HEK293 (cell line): ENCODE results near the gene NNMT.

Experiments
- CTCF ChIA-PET: fragments of 350-600 bp; formaldehyde crosslinking; extraction: SDS; loops from one replicate; lab custom pipeline; 2021; ENCODE audit warnings: antibody characterized with exemption; lab: Yijun Ruan, JAX
- POLR2A ChIA-PET: fragments of 300-600 bp; formaldehyde crosslinking; extraction: SDS; loops from one replicate; lab custom pipeline; 2020; ENCODE audit warnings: antibody characterized with exemption, inconsistent platforms; lab: Yijun Ruan, JAX
- H3K27ac ChIP-seq: fragments of 200-500 bp; sonication (Bioruptor generic); 2 replicates; pipeline ENCODE4 v1.5.1; 2014; ENCODE audit warnings: low read depth, low read length, control low read depth, inconsistent platforms; ENCODE audit errors: extremely low read depth
- H3K36me3 ChIP-seq, 2 experiments: fragments of 200-500 bp in 1 of 2; sonication (Bioruptor generic) in 1 of 2; 1 replicate in 1 of 2; 2 replicates in 1 of 2; pipeline ENCODE4 v1.5.1; 2014 to 2017; ENCODE audit warnings: inconsistent platforms in 2 of 2, low read length in 2 of 2; ENCODE audit not compliant: control insufficient read depth in 2 of 2, insufficient read depth in 1 of 2
- H3K4me1 ChIP-seq: fragments of 200-500 bp; sonication (Bioruptor generic); 2 replicates; pipeline ENCODE4 v1.5.1; 2014; ENCODE audit warnings: mild to moderate bottlenecking, low read length, inconsistent platforms; ENCODE audit not compliant: control insufficient read depth, insufficient read depth
- H3K4me3 ChIP-seq: 2 replicates; pipeline ENCODE4 v1.5.1; 2011; ENCODE audit warnings: low read depth, mild to moderate bottlenecking, control low read depth, low read length, moderate library complexity
- H3K9me3 ChIP-seq: fragments of 200-500 bp; sonication (Bioruptor generic); 2 replicates; pipeline ENCODE4 v1.5.1; 2014; ENCODE audit warnings: low read depth, low read length, inconsistent platforms; ENCODE audit not compliant: control insufficient read depth, insufficient read depth
- MEIS1 ChIP-seq: sonication (generic); formaldehyde crosslinking; IDR thresholded peaks from 2 replicates; pipeline ENCODE4 v1.8.1; 2022; ENCODE audit warnings: missing genetic modification reagents, mild to moderate bottlenecking, borderline replicate concordance
- OVOL3 ChIP-seq: fragments of 450-650 bp; formaldehyde crosslinking; IDR thresholded peaks from 2 replicates; pipeline ENCODE4 v1.5.1; 2016; ENCODE audit warnings: missing biosample characterization, missing genetic modification characterization
- SCRT1 ChIP-seq: fragments of 450-650 bp; formaldehyde crosslinking; IDR thresholded peaks from 2 replicates; pipeline ENCODE4 v1.5.1; 2016; ENCODE audit warnings: missing biosample characterization, missing genetic modification characterization, borderline replicate concordance
- YY1 ChIP-seq: fragments of 450-650 bp; formaldehyde crosslinking; IDR thresholded peaks from 2 replicates; pipeline ENCODE4 v1.5.1; 2018; ENCODE audit warnings: missing biosample characterization, missing genetic modification characterization
- ZFP41 ChIP-seq: fragments of 450-650 bp; formaldehyde crosslinking; IDR thresholded peaks from 2 replicates; pipeline ENCODE4 v1.5.1; 2016; ENCODE audit warnings: missing biosample characterization, missing genetic modification characterization, borderline replicate concordance
- ZNF121 ChIP-seq: fragments of 450-650 bp; formaldehyde crosslinking; IDR thresholded peaks from 2 replicates; pipeline ENCODE4 v1.5.1; 2016; ENCODE audit warnings: missing biosample characterization, missing genetic modification characterization
- ZNF23 ChIP-seq: fragments of 450-650 bp; formaldehyde crosslinking; IDR thresholded peaks from 2 replicates; pipeline ENCODE4 v1.5.1; 2016; ENCODE audit warnings: missing biosample characterization, missing genetic modification characterization, borderline replicate concordance
- ZNF274 ChIP-seq, 2 experiments: fragments of 200-500 bp in 1 of 2; fragments of 450-650 bp in 1 of 2; sonication (Bioruptor generic) in 1 of 2; formaldehyde crosslinking in 1 of 2; IDR thresholded peaks; 2 replicates each; pipeline versions ENCODE4 v1.5.1 to v1.6.1; 2014 to 2016; ENCODE audit warnings: borderline replicate concordance in 1 of 2, inconsistent platforms in 1 of 2, low read length in 1 of 2, missing biosample characterization in 1 of 2, missing genetic modification characterization in 1 of 2
- ZNF335 ChIP-seq: fragments of 450-650 bp; formaldehyde crosslinking; conservative IDR thresholded peaks from 2 replicates; pipeline ENCODE4 v1.5.1; 2016; ENCODE audit warnings: missing biosample characterization, missing genetic modification characterization
- ZNF449 ChIP-seq: fragments of 450-650 bp; formaldehyde crosslinking; IDR thresholded peaks from 2 replicates; pipeline ENCODE4 v1.5.1; 2017; ENCODE audit warnings: missing biosample characterization, mild to moderate bottlenecking, missing genetic modification characterization, moderate library complexity
- ZNF514 ChIP-seq: fragments of 450-650 bp; formaldehyde crosslinking; IDR thresholded peaks from 2 replicates; pipeline ENCODE4 v1.5.1; 2016; ENCODE audit warnings: missing biosample characterization, missing genetic modification characterization
- ZNF521 ChIP-seq: fragments of 450-650 bp; formaldehyde crosslinking; IDR thresholded peaks from 2 replicates; pipeline ENCODE4 v1.5.1; 2017; ENCODE audit warnings: missing biosample characterization, mild to moderate bottlenecking, missing genetic modification characterization
- ZNF623 ChIP-seq: fragments of 450-650 bp; formaldehyde crosslinking; IDR thresholded peaks from 2 replicates; pipeline ENCODE4 v1.5.1; 2016; ENCODE audit warnings: missing biosample characterization, missing genetic modification characterization
- ZNF639 ChIP-seq: fragments of 450-650 bp; formaldehyde crosslinking; IDR thresholded peaks from 2 replicates; pipeline ENCODE4 v1.5.1; 2016; ENCODE audit warnings: missing biosample characterization, missing genetic modification characterization
- ZNF701 ChIP-seq: fragments of 450-650 bp; formaldehyde crosslinking; IDR thresholded peaks from 2 replicates; pipeline ENCODE4 v1.5.1; 2016; ENCODE audit warnings: missing biosample characterization, missing genetic modification characterization
- ZNF76 ChIP-seq: fragments of 450-650 bp; formaldehyde crosslinking; IDR thresholded peaks from 2 replicates; pipeline ENCODE4; 2016; ENCODE audit warnings: low read depth, missing biosample characterization, missing genetic modification characterization, borderline replicate concordance
- ZSCAN5A ChIP-seq: fragments of 450-650 bp; formaldehyde crosslinking; IDR thresholded peaks from 2 replicates; pipeline ENCODE4 v1.5.1; 2016; ENCODE audit warnings: missing biosample characterization, missing genetic modification characterization
- TF ChIP-seq, protein P1 (sequence below): fragments of 450-650 bp; formaldehyde crosslinking; IDR thresholded peaks from 2 replicates; pipeline ENCODE4 v1.5.1; 2016; ENCODE audit warnings: missing biosample characterization, missing genetic modification characterization, borderline replicate concordance

The NNMT gene

DNA sequence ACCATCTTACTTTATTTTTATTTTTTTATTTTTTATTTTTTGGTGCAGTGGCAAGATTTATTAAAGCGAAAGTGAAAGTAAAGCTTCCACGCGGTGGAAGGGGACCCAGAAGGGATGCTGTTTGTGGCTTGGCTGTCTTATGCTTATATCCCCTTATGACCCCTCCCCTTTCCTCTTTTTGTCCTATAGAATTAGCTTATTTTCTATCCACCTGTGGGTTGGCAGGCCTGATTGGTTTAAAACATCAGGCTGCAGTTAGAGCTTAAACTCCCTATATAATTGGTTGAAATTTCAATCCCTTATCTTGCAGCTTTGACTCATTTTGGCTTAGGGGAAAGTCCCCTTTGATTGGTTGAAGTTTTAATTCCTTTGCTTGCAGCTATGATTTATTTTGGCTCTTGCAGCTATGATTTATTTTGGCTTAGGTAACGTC lies 50.5 kb downstream of the NNMT start:
- ChIA-PET POLR2A (no interaction called here), CTCF (interaction anchor here (0.5 to 1.7 kb wide), 7 partner anchors 36 to 605 kb away, joined by 3 to 5 read pairs (median 3); partner anchors contain the start of gene HTR3A)
- Histone ChIP-seq H3K27ac (no peak overlapping the region), H3K36me3 (no peaks in the 10 kb centered on the region), H3K9me3 (no peaks in the 10 kb centered on the region), H3K4me1 (no peaks in the 10 kb centered on the region), H3K4me3 (no peak overlapping the region)
- TF ChIP-seq ZNF701 (no peak), OVOL3 (no peak), MEIS1 (CRISPR knock-in tag) (no peak), SCRT1 (tag by site-specific recombination) (no peak), ZNF449 (tag by site-specific recombination) (no peak), YY1 (tag by site-specific recombination) (no peak), ZNF76 (tag by site-specific recombination) (no peak), ZNF639 (tag by site-specific recombination) (no peak), ZNF121 (tag by site-specific recombination) (no peak), ZNF521 (no peak), ZFP41 (tag by site-specific recombination) (no peak), ZNF514 (tag by site-specific recombination) (no peak), ZNF274 (IDR thresholded peaks at IDR 0.05; ENCODE audit: low read length) (no peak), ZNF274 (tag by site-specific recombination; IDR thresholded peaks at IDR 0.05; ENCODE audit: borderline replicate concordance) (no peak), ZNF623 (tag by site-specific recombination) (no peak), ZSCAN5A (no peak), ZNF23 (no peak), ZNF335 (tag by site-specific recombination) (no peak)
- TF ChIP-seq, protein P1, sequence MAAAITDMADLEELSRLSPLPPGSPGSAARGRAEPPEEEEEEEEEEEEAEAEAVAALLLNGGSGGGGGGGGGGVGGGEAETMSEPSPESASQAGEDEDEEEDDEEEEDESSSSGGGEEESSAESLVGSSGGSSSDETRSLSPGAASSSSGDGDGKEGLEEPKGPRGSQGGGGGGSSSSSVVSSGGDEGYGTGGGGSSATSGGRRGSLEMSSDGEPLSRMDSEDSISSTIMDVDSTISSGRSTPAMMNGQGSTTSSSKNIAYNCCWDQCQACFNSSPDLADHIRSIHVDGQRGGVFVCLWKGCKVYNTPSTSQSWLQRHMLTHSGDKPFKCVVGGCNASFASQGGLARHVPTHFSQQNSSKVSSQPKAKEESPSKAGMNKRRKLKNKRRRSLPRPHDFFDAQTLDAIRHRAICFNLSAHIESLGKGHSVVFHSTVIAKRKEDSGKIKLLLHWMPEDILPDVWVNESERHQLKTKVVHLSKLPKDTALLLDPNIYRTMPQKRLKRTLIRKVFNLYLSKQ (tag by site-specific recombination) = no peak
